ENCODE results near the gene ERVFRD-1.

DNA sequence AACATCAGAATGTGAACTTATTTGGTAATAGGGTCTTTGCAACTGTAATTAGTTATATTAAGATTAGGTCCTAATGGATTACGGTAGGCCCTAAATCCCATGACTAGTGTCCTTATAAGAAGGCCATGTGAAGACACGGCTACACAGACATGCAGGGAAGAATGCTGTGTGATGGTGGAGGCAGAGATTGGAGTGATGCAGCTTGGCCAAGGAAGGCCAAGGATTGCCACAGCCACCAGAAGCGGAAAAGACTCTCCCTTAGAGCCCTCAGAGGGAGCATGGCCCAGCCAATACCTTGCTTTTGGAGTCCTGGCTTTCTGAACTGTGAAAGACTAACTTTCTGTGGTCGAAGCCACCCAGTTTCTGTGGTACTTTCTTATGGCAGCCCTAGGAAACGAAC lies 27.6 kb downstream of the ERVFRD-1 start:
- TF ChIP-seq, protein P1, sequence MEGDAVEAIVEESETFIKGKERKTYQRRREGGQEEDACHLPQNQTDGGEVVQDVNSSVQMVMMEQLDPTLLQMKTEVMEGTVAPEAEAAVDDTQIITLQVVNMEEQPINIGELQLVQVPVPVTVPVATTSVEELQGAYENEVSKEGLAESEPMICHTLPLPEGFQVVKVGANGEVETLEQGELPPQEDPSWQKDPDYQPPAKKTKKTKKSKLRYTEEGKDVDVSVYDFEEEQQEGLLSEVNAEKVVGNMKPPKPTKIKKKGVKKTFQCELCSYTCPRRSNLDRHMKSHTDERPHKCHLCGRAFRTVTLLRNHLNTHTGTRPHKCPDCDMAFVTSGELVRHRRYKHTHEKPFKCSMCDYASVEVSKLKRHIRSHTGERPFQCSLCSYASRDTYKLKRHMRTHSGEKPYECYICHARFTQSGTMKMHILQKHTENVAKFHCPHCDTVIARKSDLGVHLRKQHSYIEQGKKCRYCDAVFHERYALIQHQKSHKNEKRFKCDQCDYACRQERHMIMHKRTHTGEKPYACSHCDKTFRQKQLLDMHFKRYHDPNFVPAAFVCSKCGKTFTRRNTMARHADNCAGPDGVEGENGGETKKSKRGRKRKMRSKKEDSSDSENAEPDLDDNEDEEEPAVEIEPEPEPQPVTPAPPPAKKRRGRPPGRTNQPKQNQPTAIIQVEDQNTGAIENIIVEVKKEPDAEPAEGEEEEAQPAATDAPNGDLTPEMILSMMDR (IDR thresholded peaks at IDR 0.05; ENCODE audit: extremely low read depth in 1 of 2, insufficient read depth in 1 of 2, low read depth in 1 of 2, low read length in 2 of 2), result no peak
- no peak for TF ChIP-seq POLR2A (IDR thresholded peaks at IDR 0.05; ENCODE audit: low read depth, low read length)
